Measurements from ENCODE around the gene EAF1. TPM values are rescaled to one million over a fixed set of nuclear protein-coding genes. Genes with fewer than 3 reads are reported as not detected.

The EAF1 gene
- polyA plus RNA-seq, 1 donor from 2014 or later = 45.4 TPM

- TF ChIP-seq TAF1 (IDR thresholded peaks at IDR 0.05; ENCODE audit: low read depth) (no peak), RAD21 (conservative IDR thresholded peaks at IDR 0.05) (no peak), EZH2 (IDR thresholded peaks at IDR 0.05; ENCODE audit: borderline replicate concordance, insufficient read depth, low read length, poor library complexity, severe bottlenecking) (no peak), EP300 (conservative IDR thresholded peaks at IDR 0.05; ENCODE audit: poor library complexity, severe bottlenecking) (no peak), CTCF (IDR thresholded peaks at IDR 0.05; ENCODE audit: poor library complexity, severe bottlenecking) (no peak), REST (IDR thresholded peaks at IDR 0.05; ENCODE audit: borderline replicate concordance) (no peak), SMC3 (conservative IDR thresholded peaks at IDR 0.05; ENCODE audit: poor library complexity) (no peak), MXI1 (conservative IDR thresholded peaks at IDR 0.05; ENCODE audit: poor library complexity, severe bottlenecking) (no peak), POLR2AphosphoS5 (IDR thresholded peaks at IDR 0.05) (no peak)
- H4K20me1 ChIP-seq (ENCODE audit: insufficient read depth) = no peaks in the 10 kb centered on the region
- H3F3A ChIP-seq (ENCODE audit: insufficient read depth, low read length, poor library complexity, severe bottlenecking) = no peaks in the 10 kb centered on the region
- no peaks in the 10 kb centered on the region for H3K79me2 ChIP-seq (replicated peaks; ENCODE audit: insufficient read depth, low read length)
- no peak overlapping the region for H3K9ac ChIP-seq (ENCODE audit: low read length)
- no peak overlapping the region for H2AFZ ChIP-seq (ENCODE audit: low read depth, low read length)
- H3K9me2 ChIP-seq (ENCODE audit: insufficient read depth, low read length) = no peaks in the 10 kb centered on the region
- no peaks in the 10 kb centered on the region for H3K27me3 ChIP-seq (ENCODE audit: insufficient read depth, low read depth, low read length)
- no peak overlapping the region for H3K4me2 ChIP-seq (ENCODE audit: low read length)
- H3K9me3 ChIP-seq (ENCODE audit: low read length) = no peaks in the 10 kb centered on the region
- H3K27ac ChIP-seq (ENCODE audit: low read length) = no peak overlapping the region
- no peaks in the 10 kb centered on the region for H3K36me3 ChIP-seq (ENCODE audit: insufficient read depth, low read length)
- H3K4me3 ChIP-seq (ENCODE audit: low read length) = no peak overlapping the region
Measured at GRCh38 chr3:15439476-15439875, 12.1 kb downstream of the EAF1 start.

GRCh38 chr3:15440891-15441290 lies 13.5 kb downstream of the EAF1 start:
- Histone ChIP-seq H3K9ac (ENCODE audit: low read length) (no peak overlapping the region), H3K9me2 (ENCODE audit: insufficient read depth, low read length) (no peaks in the 10 kb centered on the region), H3K4me3 (ENCODE audit: low read length) (no peak overlapping the region), H3K36me3 (ENCODE audit: insufficient read depth, low read length) (no peaks in the 10 kb centered on the region), H3K79me2 (replicated peaks; ENCODE audit: insufficient read depth, low read length) (no peaks in the 10 kb centered on the region), H3K9me3 (ENCODE audit: low read length) (no peaks in the 10 kb centered on the region), H4K20me1 (ENCODE audit: insufficient read depth) (no peaks in the 10 kb centered on the region), H3K27ac (ENCODE audit: low read length) (no peak overlapping the region), H3K4me2 (ENCODE audit: low read length) (no peak overlapping the region), H3F3A (ENCODE audit: insufficient read depth, low read length, poor library complexity, severe bottlenecking) (no peaks in the 10 kb centered on the region), H3K27me3 (ENCODE audit: insufficient read depth, low read depth, low read length) (no peaks in the 10 kb centered on the region), H2AFZ (ENCODE audit: low read depth, low read length) (no peak overlapping the region)
- TF ChIP-seq RAD21 (conservative IDR thresholded peaks at IDR 0.05) (no peak), CTCF (IDR thresholded peaks at IDR 0.05; ENCODE audit: poor library complexity, severe bottlenecking) (no peak), EZH2 (IDR thresholded peaks at IDR 0.05; ENCODE audit: borderline replicate concordance, insufficient read depth, low read length, poor library complexity, severe bottlenecking) (no peak), POLR2AphosphoS5 (IDR thresholded peaks at IDR 0.05) (no peak)
